Stomach (tissue), 9 donors: ENCODE measurements around the gene MTA3. TPM values are rescaled to one million over a fixed set of nuclear protein-coding genes. Genes with fewer than 3 reads are reported as not detected.
A peak's percentile ranks its signal among the peaks of the same experiment; 100 is the strongest.

Experiments used
- DNase-seq, 2 donors: peaks; one replicate each; pipeline versions ENCODE4 v3.0.0 to v3.0.0-alpha.2; 2013 to 2019
- H3K27ac ChIP-seq, 5 donors: fragments of 200-600 bp in 4 of 5; sonication (generic) in 4 of 5; one replicate each; pipeline ENCODE4 v1.5.1; 2013 to 2019; ENCODE audit warnings: mild to moderate bottlenecking in 1 of 5, moderate library complexity in 1 of 5
- H3K27me3 ChIP-seq, 3 donors: fragments of 200-600 bp; sonication (generic); one replicate each; pipeline ENCODE4 v1.5.1; 2017 to 2019; ENCODE audit warnings: mixed run types in 1 of 3
- H3K36me3 ChIP-seq, 4 donors: fragments of 200-600 bp; sonication (generic); 1 replicate in 3 of 4; 2 replicates in 1 of 4; pipeline ENCODE4 v1.5.1; 2016 to 2019
- H3K4me1 ChIP-seq, 4 donors: fragments of 200-600 bp; sonication (generic); one replicate each; pipeline ENCODE4 v1.5.1; 2016 to 2019
- H3K4me3 ChIP-seq, 4 donors: fragments of 200-600 bp; sonication (generic) in 3 of 4; one replicate each; pipeline ENCODE4 v1.5.1; 2016 to 2019; ENCODE audit warnings: mild to moderate bottlenecking in 1 of 4
- H3K9me3 ChIP-seq, 4 donors: fragments of 200-600 bp; sonication (generic); one replicate each; pipeline ENCODE4 v1.5.1; 2016 to 2019
- CTCF ChIP-seq, 7 experiments: fragments of 450-650 bp in 4 of 7; fragments of 200-600 bp in 3 of 7; sonication (generic) in 3 of 7; IDR thresholded peaks; one replicate each; pipeline ENCODE4 v1.5.1; 2016 to 2019; ENCODE audit warnings: antibody characterized with exemption in 7 of 7, control low read depth in 2 of 7, mild to moderate bottlenecking in 1 of 7
- EP300 ChIP-seq: sonication (generic); formaldehyde crosslinking; IDR thresholded peaks from one replicate; pipeline ENCODE4 v1.6.1; 2017; ENCODE audit warnings: antibody characterized with exemption
- POLR2A ChIP-seq, 4 donors: fragments of 450-650 bp; IDR thresholded peaks; one replicate each; pipeline ENCODE4 v1.6.1; 2016; ENCODE audit warnings: antibody characterized with exemption in 4 of 4, control low read depth in 2 of 4, mild to moderate bottlenecking in 1 of 4, moderate library complexity in 1 of 4
- POLR2AphosphoS5 ChIP-seq, 3 donors: sonication (generic); formaldehyde crosslinking; IDR thresholded peaks; one replicate each; pipeline ENCODE4 v1.6.1; 2016; ENCODE audit warnings: antibody characterized with exemption in 3 of 3
- WGBS, 5 donors: extraction: QIAGEN DNeasy Blood & Tissue Kit in 3 of 5; methylation state at CpG; one replicate each; pipeline versions ENCODE4 v1.1.5 to v1.1.7; 2013 to 2018; 5-methylcytosine and 5-hydroxymethylcytosine counted together
- intact Hi-C: fragments of 100-400 bp; cut with DNase I; formaldehyde crosslinking; loops from one replicate; pipeline ENCODE4 v1.15.1; 2023; ENCODE audit warnings: low total_unique reads
- polyA plus RNA-seq, 3 donors: library from polyadenylated mRNA; stranded (reverse); fragments of 200-250 nt; gene quantifications; one replicate each; pipeline ENCODE4 v1.2.3, GENCODE V29; 2013
- total RNA-seq, 5 donors: library from RNA; depleted of rRNA; stranded (reverse); fragments of >200 nt; gene quantifications; one replicate each; pipeline versions ENCODE4 v1.1.0 to v1.2.3, GENCODE V29; 2014 to 2016
- donor health status: healthy with polysubstance abuse.
- donor health status: Bipolar disorder and iron deficiency.
- donor health status: healthy.

MTA3 gene
- total and polyA plus RNA-seq, 8 donors = 27.8 to 120 (median 49.1) TPM

- Histone ChIP-seq H3K27ac (no peak overlapping the region), H3K4me1 (peaks cover 0 to 26% (median 12%) of the 10 kb centered on the region in 4 donors), H3K9me3 (no peaks in the 10 kb centered on the region), H3K36me3 (no peaks in the 10 kb centered on the region), H3K4me3 (no peak overlapping the region), H3K27me3 (no peaks in the 10 kb centered on the region)
- intact Hi-C loops = no loop called here
- no peak for DNase-seq
- WGBS, 5 donors = 63 to 89% (median 80%) methylated on average over 4 of the region's 4 CpGs
- TF ChIP-seq POLR2A (IDR thresholded peaks at IDR 0.05) (no peak), CTCF (IDR thresholded peaks at IDR 0.05) (no peak), POLR2AphosphoS5 (IDR thresholded peaks at IDR 0.05) (no peak), EP300 (no peak)
Measured at GRCh38 chr2:42799881-42800280, 231.4 kb downstream of the MTA3 start.

- Histone ChIP-seq H3K27ac (no peak overlapping the region), H3K4me1 (peaks cover 0 to 24% (median 10%) of the 10 kb centered on the region in 4 donors), H3K27me3 (no peaks in the 10 kb centered on the region), H3K9me3 (no peaks in the 10 kb centered on the region), H3K36me3 (no peaks in the 10 kb centered on the region), H3K4me3 (no peak overlapping the region)
- intact Hi-C loops = no loop called here
- DNase-seq = no peak
- no peak for TF ChIP-seq POLR2AphosphoS5 (IDR thresholded peaks at IDR 0.05)
- TF ChIP-seq EP300 = no peak
- no peak for TF ChIP-seq POLR2A (IDR thresholded peaks at IDR 0.05)
- no peak for TF ChIP-seq CTCF (IDR thresholded peaks at IDR 0.05)
- WGBS, 5 donors = 85 to 91% (median 87%) methylated on average over 4 of the region's 4 CpGs
Measured at GRCh38 chr2:42800461-42800962, 232.1 kb downstream of the MTA3 start.

GRCh38 chr2:42800981-42801380 lies 232.5 kb downstream of the MTA3 start:
- Histone ChIP-seq H3K4me1 (peaks cover 0 to 19% (median 8%) of the 10 kb centered on the region in 4 donors), H3K4me3 (no peak overlapping the region), H3K9me3 (no peaks in the 10 kb centered on the region), H3K36me3 (no peaks in the 10 kb centered on the region), H3K27me3 (no peaks in the 10 kb centered on the region), H3K27ac (peak overlapping the region in 1 of 5 donors; percentile 6)
- intact Hi-C loops = no loop called here
- TF ChIP-seq POLR2A (IDR thresholded peaks at IDR 0.05) (no peak), POLR2AphosphoS5 (IDR thresholded peaks at IDR 0.05) (no peak), CTCF (IDR thresholded peaks at IDR 0.05) (no peak), EP300 (no peak)
- DNase-seq = peak in 1 of 2 donors; percentile 56
- WGBS, 5 donors = 38 to 83% (median 70%) methylated on average over 2 of the region's 2 CpGs

GRCh38 chr2:42801381-42801780 lies 232.9 kb downstream of the MTA3 start:
- Histone ChIP-seq H3K4me3 (no peak overlapping the region), H3K27me3 (no peaks in the 10 kb centered on the region), H3K27ac (peak overlapping the region in 1 of 5 donors; percentile 6), H3K4me1 (peaks cover 0 to 15% (median 6%) of the 10 kb centered on the region in 4 donors), H3K36me3 (no peaks in the 10 kb centered on the region), H3K9me3 (no peaks in the 10 kb centered on the region)
- intact Hi-C loops = no loop called here
- 60 to 61% (median 60%) methylated on average over 4 of the region's 4 CpGs for WGBS, 5 donors
- no peak for TF ChIP-seq EP300
- no peak for TF ChIP-seq CTCF (IDR thresholded peaks at IDR 0.05)
- no peak for TF ChIP-seq POLR2AphosphoS5 (IDR thresholded peaks at IDR 0.05)
- no peak for TF ChIP-seq POLR2A (IDR thresholded peaks at IDR 0.05)
- no peak for DNase-seq
